ENCODE results near the gene HSF2BP.

DNA sequence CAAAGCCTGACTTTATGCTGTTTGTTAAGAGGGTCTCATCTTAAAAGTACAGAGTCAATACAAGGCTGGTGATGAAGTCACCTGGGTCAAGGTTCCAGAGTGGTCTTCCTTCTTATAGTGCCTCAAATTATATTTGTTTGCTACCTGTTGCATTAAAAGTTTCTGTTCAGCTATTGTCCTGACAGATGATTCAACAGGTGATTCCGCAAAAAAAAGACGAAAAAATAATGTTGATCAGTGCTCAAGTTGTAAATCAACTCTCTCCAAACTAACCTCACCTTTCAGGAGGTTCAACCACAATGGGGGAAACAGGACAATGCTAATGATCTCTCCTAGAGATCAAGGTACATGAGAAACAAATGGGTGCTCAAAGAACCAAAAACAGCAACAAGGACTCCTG is 35.7 kb downstream of the HSF2BP start:
- TF ChIP-seq, protein P1, sequence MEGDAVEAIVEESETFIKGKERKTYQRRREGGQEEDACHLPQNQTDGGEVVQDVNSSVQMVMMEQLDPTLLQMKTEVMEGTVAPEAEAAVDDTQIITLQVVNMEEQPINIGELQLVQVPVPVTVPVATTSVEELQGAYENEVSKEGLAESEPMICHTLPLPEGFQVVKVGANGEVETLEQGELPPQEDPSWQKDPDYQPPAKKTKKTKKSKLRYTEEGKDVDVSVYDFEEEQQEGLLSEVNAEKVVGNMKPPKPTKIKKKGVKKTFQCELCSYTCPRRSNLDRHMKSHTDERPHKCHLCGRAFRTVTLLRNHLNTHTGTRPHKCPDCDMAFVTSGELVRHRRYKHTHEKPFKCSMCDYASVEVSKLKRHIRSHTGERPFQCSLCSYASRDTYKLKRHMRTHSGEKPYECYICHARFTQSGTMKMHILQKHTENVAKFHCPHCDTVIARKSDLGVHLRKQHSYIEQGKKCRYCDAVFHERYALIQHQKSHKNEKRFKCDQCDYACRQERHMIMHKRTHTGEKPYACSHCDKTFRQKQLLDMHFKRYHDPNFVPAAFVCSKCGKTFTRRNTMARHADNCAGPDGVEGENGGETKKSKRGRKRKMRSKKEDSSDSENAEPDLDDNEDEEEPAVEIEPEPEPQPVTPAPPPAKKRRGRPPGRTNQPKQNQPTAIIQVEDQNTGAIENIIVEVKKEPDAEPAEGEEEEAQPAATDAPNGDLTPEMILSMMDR (IDR thresholded peaks at IDR 0.05; ENCODE audit: insufficient read depth, low read length) = no peak
- TF ChIP-seq POLR2AphosphoS5 (IDR thresholded peaks at IDR 0.05; ENCODE audit: low read depth) = no peak
- TF ChIP-seq GABPA (IDR thresholded peaks at IDR 0.05; ENCODE audit: low read depth) = no peak
- TF ChIP-seq, protein P2, sequence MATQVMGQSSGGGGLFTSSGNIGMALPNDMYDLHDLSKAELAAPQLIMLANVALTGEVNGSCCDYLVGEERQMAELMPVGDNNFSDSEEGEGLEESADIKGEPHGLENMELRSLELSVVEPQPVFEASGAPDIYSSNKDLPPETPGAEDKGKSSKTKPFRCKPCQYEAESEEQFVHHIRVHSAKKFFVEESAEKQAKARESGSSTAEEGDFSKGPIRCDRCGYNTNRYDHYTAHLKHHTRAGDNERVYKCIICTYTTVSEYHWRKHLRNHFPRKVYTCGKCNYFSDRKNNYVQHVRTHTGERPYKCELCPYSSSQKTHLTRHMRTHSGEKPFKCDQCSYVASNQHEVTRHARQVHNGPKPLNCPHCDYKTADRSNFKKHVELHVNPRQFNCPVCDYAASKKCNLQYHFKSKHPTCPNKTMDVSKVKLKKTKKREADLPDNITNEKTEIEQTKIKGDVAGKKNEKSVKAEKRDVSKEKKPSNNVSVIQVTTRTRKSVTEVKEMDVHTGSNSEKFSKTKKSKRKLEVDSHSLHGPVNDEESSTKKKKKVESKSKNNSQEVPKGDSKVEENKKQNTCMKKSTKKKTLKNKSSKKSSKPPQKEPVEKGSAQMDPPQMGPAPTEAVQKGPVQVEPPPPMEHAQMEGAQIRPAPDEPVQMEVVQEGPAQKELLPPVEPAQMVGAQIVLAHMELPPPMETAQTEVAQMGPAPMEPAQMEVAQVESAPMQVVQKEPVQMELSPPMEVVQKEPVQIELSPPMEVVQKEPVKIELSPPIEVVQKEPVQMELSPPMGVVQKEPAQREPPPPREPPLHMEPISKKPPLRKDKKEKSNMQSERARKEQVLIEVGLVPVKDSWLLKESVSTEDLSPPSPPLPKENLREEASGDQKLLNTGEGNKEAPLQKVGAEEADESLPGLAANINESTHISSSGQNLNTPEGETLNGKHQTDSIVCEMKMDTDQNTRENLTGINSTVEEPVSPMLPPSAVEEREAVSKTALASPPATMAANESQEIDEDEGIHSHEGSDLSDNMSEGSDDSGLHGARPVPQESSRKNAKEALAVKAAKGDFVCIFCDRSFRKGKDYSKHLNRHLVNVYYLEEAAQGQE (IDR thresholded peaks at IDR 0.05; ENCODE audit: insufficient replicate concordance, low read depth) = no peak

Measured in HL-60 (cell line).